Right kidney (tissue), 1 donor: ENCODE data around the gene NQO2.
"Not testable (repeated sequence)": the region's sequence is repeated elsewhere in the genome, so short reads cannot be mapped to it uniquely, and the experiment has no call there.

ENCODE experiments used
- DNase-seq: peaks from one replicate; pipeline ENCODE4 v3.0.0-alpha.2; 2016

The NQO2 gene

GRCh38 chr6:3014675-3015066, 15.0 kb downstream of the NQO2 start:
- DNase-seq = no peak

- DNase-seq = no peak
Observed at GRCh38 chr6:3015144-3015543, 15.4 kb downstream of the NQO2 start.

- DNase-seq = no peak
Observed at GRCh38 chr6:3016473-3017280, 17.0 kb downstream of the NQO2 start.

GRCh38 chr6:3017304-3017703, 17.6 kb downstream of the NQO2 start:
- DNase-seq = no peak

GRCh38 chr6:3019065-3019464, 19.4 kb downstream of the NQO2 start:
- DNase-seq = no peak

GRCh38 chr6:3019749-3020320, 20.1 kb downstream of the NQO2 start:
- DNase-seq = no peak

GRCh38 chr6:3020976-3021598, 21.4 kb downstream of the NQO2 start:
- not testable (repeated sequence) for DNase-seq

GRCh38 chr6:3022765-3023662, 23.3 kb downstream of the NQO2 start:
- no peak for DNase-seq

- peak; percentile 56 for DNase-seq
Observed at GRCh38 chr6:3023663-3024483, 24.2 kb downstream of the NQO2 start.

GRCh38 chr6:3026791-3027626, 27.3 kb downstream of the NQO2 start:
- DNase-seq = no peak

- DNase-seq = not testable (repeated sequence)
Observed at GRCh38 chr6:3028156-3028555, 28.5 kb downstream of the NQO2 start.

- no peak for DNase-seq
Observed at GRCh38 chr6:3031857-3032640, 32.4 kb downstream of the NQO2 start.

- no peak for DNase-seq
Observed at GRCh38 chr6:3032986-3033385, 33.3 kb downstream of the NQO2 start.

- no peak for DNase-seq
Observed at GRCh38 chr6:3033652-3034051, 34.0 kb downstream of the NQO2 start.

GRCh38 chr6:3035397-3035796, 35.7 kb downstream of the NQO2 start:
- no peak for DNase-seq

GRCh38 chr6:3036861-3037637, 37.4 kb downstream of the NQO2 start:
- DNase-seq = no peak

- DNase-seq = no peak
Observed at GRCh38 chr6:3037638-3038365, 38.1 kb downstream of the NQO2 start.

GRCh38 chr6:3039384-3039783, 39.7 kb downstream of the NQO2 start:
- DNase-seq = no peak
